ENCODE results near the gene NMT1. TPM values are rescaled to one million over a fixed set of nuclear protein-coding genes. Genes with fewer than 3 reads are reported as not detected.

Gene NMT1
- total and polyA plus RNA-seq, 2 of the 13 experiments (the other 11 are each of a cell fraction or from before 2014, with no cell fraction given), result 75.7 to 142 TPM

- TF ChIP-seq ZNF607 (CRISPR knock-in tag; IDR thresholded peaks at IDR 0.05; ENCODE audit: borderline replicate concordance) (peak; percentile 23; the same call in 1 of the 2 replicates), PHF21A (CRISPR knock-in tag; IDR thresholded peaks at IDR 0.05) (0 out of 2 replicates have a peak, but pooled peaks have one; percentile 25), GTF3A (CRISPR knock-in tag; conservative IDR thresholded peaks at IDR 0.05) (0 out of 2 replicates have a peak, but pooled peaks have one; percentile 58), TBX3 (IDR thresholded peaks at IDR 0.05; ENCODE audit: borderline replicate concordance) (no peak), FOXO1 (CRISPR knock-in tag; IDR thresholded peaks at IDR 0.05) (peak; percentile 50), CBX1 (IDR thresholded peaks at IDR 0.05; ENCODE audit: low read depth) (peak; percentile 70), GTF2F1 (IDR thresholded peaks at IDR 0.05; ENCODE audit: low read length) (no peak; the same call in 1 of the 2 replicates), HDAC1 (CRISPR knock-in tag; IDR thresholded peaks at IDR 0.05) (peak; percentile 26; the same call in 1 of the 2 replicates), SNAPC4 (CRISPR knock-in tag; IDR thresholded peaks at IDR 0.05) (no peak), ZMYM4 (CRISPR knock-in tag; IDR thresholded peaks at IDR 0.05) (no peak), EHMT2 (IDR thresholded peaks at IDR 0.05; ENCODE audit: borderline replicate concordance, low read depth, low read length) (no peak), SP1 (IDR thresholded peaks at IDR 0.05) (no peak), SP1 (CRISPR knock-in tag; IDR thresholded peaks at IDR 0.05) (peak; percentile 51), KAT7 (CRISPR knock-in tag; IDR thresholded peaks at IDR 0.05; ENCODE audit: borderline replicate concordance) (no peak), ZNF512 (CRISPR knock-in tag; IDR thresholded peaks at IDR 0.05) (no peak; the same call in 1 of the 2 replicates), LRRFIP1 (CRISPR knock-in tag; conservative IDR thresholded peaks at IDR 0.05) (no peak)
- TF ChIP-seq, protein P1, sequence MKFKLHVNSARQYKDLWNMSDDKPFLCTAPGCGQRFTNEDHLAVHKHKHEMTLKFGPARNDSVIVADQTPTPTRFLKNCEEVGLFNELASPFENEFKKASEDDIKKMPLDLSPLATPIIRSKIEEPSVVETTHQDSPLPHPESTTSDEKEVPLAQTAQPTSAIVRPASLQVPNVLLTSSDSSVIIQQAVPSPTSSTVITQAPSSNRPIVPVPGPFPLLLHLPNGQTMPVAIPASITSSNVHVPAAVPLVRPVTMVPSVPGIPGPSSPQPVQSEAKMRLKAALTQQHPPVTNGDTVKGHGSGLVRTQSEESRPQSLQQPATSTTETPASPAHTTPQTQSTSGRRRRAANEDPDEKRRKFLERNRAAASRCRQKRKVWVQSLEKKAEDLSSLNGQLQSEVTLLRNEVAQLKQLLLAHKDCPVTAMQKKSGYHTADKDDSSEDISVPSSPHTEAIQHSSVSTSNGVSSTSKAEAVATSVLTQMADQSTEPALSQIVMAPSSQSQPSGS (CRISPR knock-in tag; IDR thresholded peaks at IDR 0.05), result peak; percentile 53
- TF ChIP-seq, protein P2, sequence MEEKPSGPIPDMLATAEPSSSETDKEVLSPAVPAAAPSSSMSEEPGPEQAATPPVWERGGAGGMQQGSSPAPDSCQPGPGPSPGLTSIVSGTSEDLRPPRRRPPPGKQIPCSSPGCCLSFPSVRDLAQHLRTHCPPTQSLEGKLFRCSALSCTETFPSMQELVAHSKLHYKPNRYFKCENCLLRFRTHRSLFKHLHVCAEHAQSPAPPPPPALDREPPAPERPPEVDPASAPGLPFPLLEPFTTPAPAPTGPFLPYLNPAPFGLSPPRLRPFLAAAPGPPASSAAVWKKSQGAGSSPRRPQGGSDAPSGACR (CRISPR knock-in tag; IDR thresholded peaks at IDR 0.05), result no peak
Measured at GRCh38 chr17:45149037-45149668, 88.0 kb downstream of the NMT1 start (continued).

All from HepG2 (cell line).